Measurements from ENCODE around the gene CATSPERD.

Gene CATSPERD

GRCh38 chr19:5804516-5805461 lies 84.4 kb downstream of the CATSPERD start, which contains the start of gene NRTN:
Gene NRTN (plus strand): TSS chr19:5805067. CDS start chr19:5824166, 19,099 bp downstream.
- no peak for DNase-seq (ENCODE audit: low spot score)

- DNase-seq (ENCODE audit: low spot score), result peak; percentile 81
These were observed 85.2 kb downstream of the CATSPERD start for GRCh38 chr19:5805462-5806132.

- no peak for DNase-seq (ENCODE audit: low spot score)
These were observed 85.7 kb downstream of the CATSPERD start for GRCh38 chr19:5806133-5806489.

GRCh38 chr19:5806905-5807304 lies 86.5 kb downstream of the CATSPERD start:
- DNase-seq (ENCODE audit: low spot score), result no peak

- no peak for DNase-seq (ENCODE audit: low spot score)
These were observed 87.8 kb downstream of the CATSPERD start for GRCh38 chr19:5808120-5808816.

GRCh38 chr19:5809053-5809452 lies 88.6 kb downstream of the CATSPERD start:
- no peak for DNase-seq (ENCODE audit: low spot score)

GRCh38 chr19:5809469-5809868 lies 89.0 kb downstream of the CATSPERD start:
- DNase-seq (ENCODE audit: low spot score), result no peak

GRCh38 chr19:5811117-5811516 lies 90.7 kb downstream of the CATSPERD start:
- DNase-seq (ENCODE audit: low spot score), result no peak

GRCh38 chr19:5814123-5814851 lies 93.8 kb downstream of the CATSPERD start:
- DNase-seq (ENCODE audit: low spot score), result no peak

- DNase-seq (ENCODE audit: low spot score), result no peak
These were observed 94.4 kb downstream of the CATSPERD start for GRCh38 chr19:5814852-5815246.

GRCh38 chr19:5817218-5817617 lies 96.8 kb downstream of the CATSPERD start:
- no peak for DNase-seq (ENCODE audit: low spot score)

GRCh38 chr19:5818594-5818993 lies 98.2 kb downstream of the CATSPERD start:
- DNase-seq (ENCODE audit: low spot score), result no peak

GRCh38 chr19:5820785-5821184 lies 100.3 kb downstream of the CATSPERD start:
- no peak for DNase-seq (ENCODE audit: low spot score)

GRCh38 chr19:5821521-5822180 lies 101.2 kb downstream of the CATSPERD start:
- DNase-seq (ENCODE audit: low spot score), result no peak

- no peak for DNase-seq (ENCODE audit: low spot score)
These were observed 101.9 kb downstream of the CATSPERD start for GRCh38 chr19:5822181-5822844.

- DNase-seq (ENCODE audit: low spot score), result no peak
These were observed 103.3 kb downstream of the CATSPERD start for GRCh38 chr19:5823579-5824281.

GRCh38 chr19:5824751-5825150 lies 104.3 kb downstream of the CATSPERD start:
- no peak for DNase-seq (ENCODE audit: low spot score)

- no peak for DNase-seq (ENCODE audit: low spot score)
These were observed 104.7 kb downstream of the CATSPERD start for GRCh38 chr19:5825178-5825577.

- DNase-seq (ENCODE audit: low spot score), result peak; percentile 57
These were observed 106.3 kb downstream of the CATSPERD start for GRCh38 chr19:5826531-5827341.

All from hepatic stellate cell (primary cell).